ENCODE data around the gene CATSPERZ. TPM values are rescaled to one million over a fixed set of nuclear protein-coding genes. Genes with fewer than 3 reads are reported as not detected.

Gene CATSPERZ
- total and polyA plus RNA-seq, 9 of the 15 experiments (the other 6 are each of a cell fraction or from before 2014, with no cell fraction given), result 0.86 to 8.5 (median 3.5) TPM

DNA sequence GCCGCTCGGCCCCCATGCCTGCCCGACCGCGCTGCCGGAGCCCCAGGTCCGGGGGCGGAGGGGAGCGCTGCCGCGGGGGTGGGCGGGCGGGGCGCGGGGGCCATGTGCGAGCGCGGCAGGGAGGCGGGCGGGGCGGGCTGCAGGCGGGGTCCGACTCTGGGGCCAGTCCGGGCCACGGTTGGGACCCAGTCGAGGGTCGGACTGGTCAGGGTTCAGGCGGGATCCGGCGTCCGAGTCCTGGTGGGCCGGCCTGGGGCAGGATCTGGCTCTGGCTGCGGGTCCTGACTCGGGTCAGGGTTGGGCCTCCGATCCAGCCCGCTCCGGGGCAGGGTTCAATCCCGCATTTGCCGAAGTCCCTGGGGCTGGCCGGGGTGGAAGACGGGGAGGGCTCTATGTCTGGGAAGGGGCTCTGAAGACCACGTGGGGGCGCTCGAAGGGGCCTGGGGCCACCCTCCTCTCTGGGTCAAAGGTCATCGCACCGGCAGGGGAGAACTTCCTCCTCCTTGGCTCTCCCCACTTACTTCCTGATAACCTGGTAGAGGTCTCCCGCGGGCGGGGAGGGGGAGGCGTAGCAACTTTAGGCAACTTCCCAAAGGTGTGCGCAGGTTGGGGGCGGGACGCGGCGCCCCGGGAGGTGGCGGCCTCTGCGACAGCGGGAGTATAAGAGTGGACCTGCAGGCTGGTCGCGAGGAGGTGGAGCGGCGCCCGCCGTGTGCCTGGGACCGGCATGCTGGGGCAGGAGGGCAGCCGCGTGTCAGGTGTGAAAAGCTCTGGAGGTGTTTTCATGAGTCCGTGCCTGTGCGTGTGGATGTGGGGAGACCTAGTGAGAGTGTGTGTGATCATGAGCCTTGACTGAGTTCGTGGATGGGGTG, 5.8 kb downstream of the CATSPERZ start (continued):
- TF ChIP-seq, protein P1, sequence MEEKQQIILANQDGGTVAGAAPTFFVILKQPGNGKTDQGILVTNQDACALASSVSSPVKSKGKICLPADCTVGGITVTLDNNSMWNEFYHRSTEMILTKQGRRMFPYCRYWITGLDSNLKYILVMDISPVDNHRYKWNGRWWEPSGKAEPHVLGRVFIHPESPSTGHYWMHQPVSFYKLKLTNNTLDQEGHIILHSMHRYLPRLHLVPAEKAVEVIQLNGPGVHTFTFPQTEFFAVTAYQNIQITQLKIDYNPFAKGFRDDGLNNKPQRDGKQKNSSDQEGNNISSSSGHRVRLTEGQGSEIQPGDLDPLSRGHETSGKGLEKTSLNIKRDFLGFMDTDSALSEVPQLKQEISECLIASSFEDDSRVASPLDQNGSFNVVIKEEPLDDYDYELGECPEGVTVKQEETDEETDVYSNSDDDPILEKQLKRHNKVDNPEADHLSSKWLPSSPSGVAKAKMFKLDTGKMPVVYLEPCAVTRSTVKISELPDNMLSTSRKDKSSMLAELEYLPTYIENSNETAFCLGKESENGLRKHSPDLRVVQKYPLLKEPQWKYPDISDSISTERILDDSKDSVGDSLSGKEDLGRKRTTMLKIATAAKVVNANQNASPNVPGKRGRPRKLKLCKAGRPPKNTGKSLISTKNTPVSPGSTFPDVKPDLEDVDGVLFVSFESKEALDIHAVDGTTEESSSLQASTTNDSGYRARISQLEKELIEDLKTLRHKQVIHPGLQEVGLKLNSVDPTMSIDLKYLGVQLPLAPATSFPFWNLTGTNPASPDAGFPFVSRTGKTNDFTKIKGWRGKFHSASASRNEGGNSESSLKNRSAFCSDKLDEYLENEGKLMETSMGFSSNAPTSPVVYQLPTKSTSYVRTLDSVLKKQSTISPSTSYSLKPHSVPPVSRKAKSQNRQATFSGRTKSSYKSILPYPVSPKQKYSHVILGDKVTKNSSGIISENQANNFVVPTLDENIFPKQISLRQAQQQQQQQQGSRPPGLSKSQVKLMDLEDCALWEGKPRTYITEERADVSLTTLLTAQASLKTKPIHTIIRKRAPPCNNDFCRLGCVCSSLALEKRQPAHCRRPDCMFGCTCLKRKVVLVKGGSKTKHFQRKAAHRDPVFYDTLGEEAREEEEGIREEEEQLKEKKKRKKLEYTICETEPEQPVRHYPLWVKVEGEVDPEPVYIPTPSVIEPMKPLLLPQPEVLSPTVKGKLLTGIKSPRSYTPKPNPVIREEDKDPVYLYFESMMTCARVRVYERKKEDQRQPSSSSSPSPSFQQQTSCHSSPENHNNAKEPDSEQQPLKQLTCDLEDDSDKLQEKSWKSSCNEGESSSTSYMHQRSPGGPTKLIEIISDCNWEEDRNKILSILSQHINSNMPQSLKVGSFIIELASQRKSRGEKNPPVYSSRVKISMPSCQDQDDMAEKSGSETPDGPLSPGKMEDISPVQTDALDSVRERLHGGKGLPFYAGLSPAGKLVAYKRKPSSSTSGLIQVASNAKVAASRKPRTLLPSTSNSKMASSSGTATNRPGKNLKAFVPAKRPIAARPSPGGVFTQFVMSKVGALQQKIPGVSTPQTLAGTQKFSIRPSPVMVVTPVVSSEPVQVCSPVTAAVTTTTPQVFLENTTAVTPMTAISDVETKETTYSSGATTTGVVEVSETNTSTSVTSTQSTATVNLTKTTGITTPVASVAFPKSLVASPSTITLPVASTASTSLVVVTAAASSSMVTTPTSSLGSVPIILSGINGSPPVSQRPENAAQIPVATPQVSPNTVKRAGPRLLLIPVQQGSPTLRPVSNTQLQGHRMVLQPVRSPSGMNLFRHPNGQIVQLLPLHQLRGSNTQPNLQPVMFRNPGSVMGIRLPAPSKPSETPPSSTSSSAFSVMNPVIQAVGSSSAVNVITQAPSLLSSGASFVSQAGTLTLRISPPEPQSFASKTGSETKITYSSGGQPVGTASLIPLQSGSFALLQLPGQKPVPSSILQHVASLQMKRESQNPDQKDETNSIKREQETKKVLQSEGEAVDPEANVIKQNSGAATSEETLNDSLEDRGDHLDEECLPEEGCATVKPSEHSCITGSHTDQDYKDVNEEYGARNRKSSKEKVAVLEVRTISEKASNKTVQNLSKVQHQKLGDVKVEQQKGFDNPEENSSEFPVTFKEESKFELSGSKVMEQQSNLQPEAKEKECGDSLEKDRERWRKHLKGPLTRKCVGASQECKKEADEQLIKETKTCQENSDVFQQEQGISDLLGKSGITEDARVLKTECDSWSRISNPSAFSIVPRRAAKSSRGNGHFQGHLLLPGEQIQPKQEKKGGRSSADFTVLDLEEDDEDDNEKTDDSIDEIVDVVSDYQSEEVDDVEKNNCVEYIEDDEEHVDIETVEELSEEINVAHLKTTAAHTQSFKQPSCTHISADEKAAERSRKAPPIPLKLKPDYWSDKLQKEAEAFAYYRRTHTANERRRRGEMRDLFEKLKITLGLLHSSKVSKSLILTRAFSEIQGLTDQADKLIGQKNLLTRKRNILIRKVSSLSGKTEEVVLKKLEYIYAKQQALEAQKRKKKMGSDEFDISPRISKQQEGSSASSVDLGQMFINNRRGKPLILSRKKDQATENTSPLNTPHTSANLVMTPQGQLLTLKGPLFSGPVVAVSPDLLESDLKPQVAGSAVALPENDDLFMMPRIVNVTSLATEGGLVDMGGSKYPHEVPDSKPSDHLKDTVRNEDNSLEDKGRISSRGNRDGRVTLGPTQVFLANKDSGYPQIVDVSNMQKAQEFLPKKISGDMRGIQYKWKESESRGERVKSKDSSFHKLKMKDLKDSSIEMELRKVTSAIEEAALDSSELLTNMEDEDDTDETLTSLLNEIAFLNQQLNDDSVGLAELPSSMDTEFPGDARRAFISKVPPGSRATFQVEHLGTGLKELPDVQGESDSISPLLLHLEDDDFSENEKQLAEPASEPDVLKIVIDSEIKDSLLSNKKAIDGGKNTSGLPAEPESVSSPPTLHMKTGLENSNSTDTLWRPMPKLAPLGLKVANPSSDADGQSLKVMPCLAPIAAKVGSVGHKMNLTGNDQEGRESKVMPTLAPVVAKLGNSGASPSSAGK (IDR thresholded peaks at IDR 0.05), result no peak
- peak; percentile 87; the same call in 1 of the 2 replicates for TF ChIP-seq KAT7 (CRISPR knock-in tag; IDR thresholded peaks at IDR 0.05; ENCODE audit: borderline replicate concordance)
- no peak for TF ChIP-seq RBM39 (optimal IDR thresholded peaks at IDR 0.05; ENCODE audit: low read depth, low read length)
- TF ChIP-seq U2AF1 (optimal IDR thresholded peaks at IDR 0.05; ENCODE audit: low read depth, low read length), result no peak
- peak; percentile 67 for TF ChIP-seq ESRRA (IDR thresholded peaks at IDR 0.05; ENCODE audit: borderline replicate concordance, low read depth)
- TF ChIP-seq SMC3 (conservative IDR thresholded peaks at IDR 0.05; ENCODE audit: insufficient read depth, low read depth, low read length), result peak; percentile 37; the same call in 1 of the 2 replicates
- TF ChIP-seq, protein P2, sequence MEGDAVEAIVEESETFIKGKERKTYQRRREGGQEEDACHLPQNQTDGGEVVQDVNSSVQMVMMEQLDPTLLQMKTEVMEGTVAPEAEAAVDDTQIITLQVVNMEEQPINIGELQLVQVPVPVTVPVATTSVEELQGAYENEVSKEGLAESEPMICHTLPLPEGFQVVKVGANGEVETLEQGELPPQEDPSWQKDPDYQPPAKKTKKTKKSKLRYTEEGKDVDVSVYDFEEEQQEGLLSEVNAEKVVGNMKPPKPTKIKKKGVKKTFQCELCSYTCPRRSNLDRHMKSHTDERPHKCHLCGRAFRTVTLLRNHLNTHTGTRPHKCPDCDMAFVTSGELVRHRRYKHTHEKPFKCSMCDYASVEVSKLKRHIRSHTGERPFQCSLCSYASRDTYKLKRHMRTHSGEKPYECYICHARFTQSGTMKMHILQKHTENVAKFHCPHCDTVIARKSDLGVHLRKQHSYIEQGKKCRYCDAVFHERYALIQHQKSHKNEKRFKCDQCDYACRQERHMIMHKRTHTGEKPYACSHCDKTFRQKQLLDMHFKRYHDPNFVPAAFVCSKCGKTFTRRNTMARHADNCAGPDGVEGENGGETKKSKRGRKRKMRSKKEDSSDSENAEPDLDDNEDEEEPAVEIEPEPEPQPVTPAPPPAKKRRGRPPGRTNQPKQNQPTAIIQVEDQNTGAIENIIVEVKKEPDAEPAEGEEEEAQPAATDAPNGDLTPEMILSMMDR (IDR thresholded peaks at IDR 0.05 in 2 of 3, conservative IDR thresholded peaks at IDR 0.05 in 1 of 3; ENCODE audit: insufficient read depth in 2 of 3, low read depth in 1 of 3, low read length in 3 of 3), result peak; percentile 56 to 74 (median 67)
- TF ChIP-seq SRF (CRISPR knock-in tag; IDR thresholded peaks at IDR 0.05), result peak in 1 of 2 experiments; percentile 37; a peak in 1 of 4 replicates
- TF ChIP-seq ZBTB7A (IDR thresholded peaks at IDR 0.05; ENCODE audit: borderline replicate concordance, control insufficient read depth, low read depth, low read length), result peak; percentile 97
- TF ChIP-seq, protein P3, sequence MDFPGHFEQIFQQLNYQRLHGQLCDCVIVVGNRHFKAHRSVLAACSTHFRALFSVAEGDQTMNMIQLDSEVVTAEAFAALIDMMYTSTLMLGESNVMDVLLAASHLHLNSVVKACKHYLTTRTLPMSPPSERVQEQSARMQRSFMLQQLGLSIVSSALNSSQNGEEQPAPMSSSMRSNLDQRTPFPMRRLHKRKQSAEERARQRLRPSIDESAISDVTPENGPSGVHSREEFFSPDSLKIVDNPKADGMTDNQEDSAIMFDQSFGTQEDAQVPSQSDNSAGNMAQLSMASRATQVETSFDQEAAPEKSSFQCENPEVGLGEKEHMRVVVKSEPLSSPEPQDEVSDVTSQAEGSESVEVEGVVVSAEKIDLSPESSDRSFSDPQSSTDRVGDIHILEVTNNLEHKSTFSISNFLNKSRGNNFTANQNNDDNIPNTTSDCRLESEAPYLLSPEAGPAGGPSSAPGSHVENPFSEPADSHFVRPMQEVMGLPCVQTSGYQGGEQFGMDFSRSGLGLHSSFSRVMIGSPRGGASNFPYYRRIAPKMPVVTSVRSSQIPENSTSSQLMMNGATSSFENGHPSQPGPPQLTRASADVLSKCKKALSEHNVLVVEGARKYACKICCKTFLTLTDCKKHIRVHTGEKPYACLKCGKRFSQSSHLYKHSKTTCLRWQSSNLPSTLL (IDR thresholded peaks at IDR 0.05), result no peak
